K562 (cell line): ENCODE data around the gene BASP1. TPM values are rescaled to one million over a fixed set of nuclear protein-coding genes. Genes with fewer than 3 reads are reported as not detected.
A peak's percentile ranks its signal among the peaks of the same experiment; 100 is the strongest.

Experiments used
- C11orf30 ChIP-seq: fragments of 450-650 bp; IDR thresholded peaks from 2 replicates; pipeline ENCODE4 v1.6.1; 2016; ENCODE audit warnings: low read depth, mild to moderate bottlenecking
- HDAC2 ChIP-seq: fragments of 450-650 bp; IDR thresholded peaks from 2 replicates; pipeline ENCODE4 v1.6.1; 2016; ENCODE audit warnings: mild to moderate bottlenecking
- JUND ChIP-seq, 2 experiments: IDR thresholded peaks; 2 replicates in 1 of 2; 3 replicates in 1 of 2; pipeline ENCODE4 v1.6.1; 2011; ENCODE audit warnings: borderline replicate concordance in 2 of 2, low read depth in 2 of 2, low read length in 2 of 2, improper control_type of control experiment in 1 of 2, missing biosample characterization in 1 of 2, missing genetic modification characterization in 1 of 2, missing genetic modification reagents in 1 of 2
- MAFG ChIP-seq: fragments of 450-650 bp; conservative IDR thresholded peaks from 2 replicates; pipeline ENCODE4 v1.6.1; 2016; ENCODE audit warnings: missing genetic modification characterization, missing compliant biosample characterization
- MAFK ChIP-seq: IDR thresholded peaks from 2 replicates; pipeline ENCODE4 v1.6.1; 2011; ENCODE audit warnings: low read length, improper control_type of control experiment
- RAD21 ChIP-seq, 2 experiments: fragments of 250-450 bp in 1 of 2; fragments of 450-650 bp in 1 of 2; sonication (Bioruptor Pico) in 1 of 2; formaldehyde crosslinking in 1 of 2; IDR thresholded peaks in 1 of 2; conservative IDR thresholded peaks in 1 of 2; 2 replicates each; pipeline versions ENCODE4 v1.4.0 to v1.8.0; 2020 to 2022; ENCODE audit warnings: mild to moderate bottlenecking in 2 of 2, moderate library complexity in 1 of 2
- ZNF316 ChIP-seq: fragments of 450-650 bp; IDR thresholded peaks from 2 replicates; pipeline ENCODE4 v1.6.1; 2016
- polyA plus RNA-seq, 8 experiments: library from polyadenylated mRNA; depleted of rRNA in 4 of 8; stranded (reverse) in 5 of 8; unstranded in 3 of 8; fragments of >200 nt; fragmentation: Nextera tagmentation in 2 of 8; fragmentation: Illumina TruSeq in 1 of 8; extraction: Ambion mirVana in 2 of 8; extraction: Trizol in 1 of 8; gene quantifications; 2 replicates each; pipeline versions ENCODE4 v1.2.1 to v1.2.3, GENCODE V29; 2011 to 2014; ENCODE audit warnings: inconsistent platforms in 1 of 8, missing spikeins in 1 of 8
- total RNA-seq, 7 experiments: library from RNA; depleted of rRNA in 6 of 7; stranded (reverse); fragments of >200 nt in 6 of 7; fragmentation: Illumina TruSeq in 2 of 7; extraction: Trizol in 2 of 7; gene quantifications; 2 replicates each; pipeline versions ENCODE4 v1.2.1 to v1.2.3, GENCODE V29; 2011 to 2021; ENCODE audit warnings: low replicate concordance in 1 of 7
- TF ChIP-seq, protein P1 (sequence below), 2 experiments: fragments of 450-650 bp; formaldehyde crosslinking in 1 of 2; IDR thresholded peaks; 2 replicates each; pipeline versions ENCODE4 v1.4.0 to v1.6.1; 2014 to 2020; ENCODE audit warnings: mild to moderate bottlenecking in 2 of 2, borderline replicate concordance in 1 of 2, low read depth in 1 of 2
- TF ChIP-seq, protein P2 (sequence below): fragments of 250-450 bp; sonication (Bioruptor Pico); IDR thresholded peaks from 2 replicates; pipeline ENCODE4 v1.5.0; 2022; ENCODE audit warnings: mild to moderate bottlenecking

Gene BASP1
- total and polyA plus RNA-seq, 9 of the 15 experiments (the other 6 are each of a cell fraction or from before 2014, with no cell fraction given) = 0.22 TPM; not detected in 8

DNA sequence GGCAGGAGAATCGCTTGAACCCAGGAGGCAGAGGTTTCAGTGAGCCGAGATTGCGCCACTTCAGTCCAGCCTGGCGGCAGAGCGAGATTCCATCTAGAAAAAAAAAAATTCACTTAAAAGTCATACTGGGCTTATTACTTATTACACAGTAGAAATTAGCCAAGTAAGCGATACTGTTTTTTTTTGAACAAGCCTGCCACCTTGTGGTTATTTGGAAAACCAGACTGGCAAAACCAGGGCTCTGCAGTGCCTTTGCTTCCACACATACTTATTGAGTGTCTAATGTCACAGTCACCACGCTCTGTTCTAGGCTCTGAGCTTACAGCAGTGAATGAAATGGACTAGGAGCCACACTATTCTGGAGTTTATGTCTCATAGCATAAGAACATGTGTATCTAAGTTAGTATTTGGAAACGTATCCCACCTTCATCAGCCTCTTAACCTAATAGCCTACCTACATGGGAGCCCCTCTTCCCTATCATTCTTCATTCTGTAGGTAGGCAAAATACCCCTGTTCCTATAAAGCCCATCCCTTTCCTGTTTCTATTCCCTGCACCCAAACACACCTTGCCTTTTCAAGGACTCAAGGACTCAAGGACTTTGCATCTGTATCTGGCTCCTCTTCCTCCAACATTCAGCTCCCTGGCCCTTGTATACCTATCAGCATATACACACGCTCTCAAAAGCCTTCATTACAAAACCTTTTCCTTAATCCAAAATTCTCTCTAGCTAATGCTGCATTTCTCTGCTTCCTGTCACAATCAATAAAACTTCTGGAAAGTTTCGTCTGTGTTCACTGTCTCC, 13.9 kb upstream of the BASP1 start (continued):
- TF ChIP-seq, protein P1, sequence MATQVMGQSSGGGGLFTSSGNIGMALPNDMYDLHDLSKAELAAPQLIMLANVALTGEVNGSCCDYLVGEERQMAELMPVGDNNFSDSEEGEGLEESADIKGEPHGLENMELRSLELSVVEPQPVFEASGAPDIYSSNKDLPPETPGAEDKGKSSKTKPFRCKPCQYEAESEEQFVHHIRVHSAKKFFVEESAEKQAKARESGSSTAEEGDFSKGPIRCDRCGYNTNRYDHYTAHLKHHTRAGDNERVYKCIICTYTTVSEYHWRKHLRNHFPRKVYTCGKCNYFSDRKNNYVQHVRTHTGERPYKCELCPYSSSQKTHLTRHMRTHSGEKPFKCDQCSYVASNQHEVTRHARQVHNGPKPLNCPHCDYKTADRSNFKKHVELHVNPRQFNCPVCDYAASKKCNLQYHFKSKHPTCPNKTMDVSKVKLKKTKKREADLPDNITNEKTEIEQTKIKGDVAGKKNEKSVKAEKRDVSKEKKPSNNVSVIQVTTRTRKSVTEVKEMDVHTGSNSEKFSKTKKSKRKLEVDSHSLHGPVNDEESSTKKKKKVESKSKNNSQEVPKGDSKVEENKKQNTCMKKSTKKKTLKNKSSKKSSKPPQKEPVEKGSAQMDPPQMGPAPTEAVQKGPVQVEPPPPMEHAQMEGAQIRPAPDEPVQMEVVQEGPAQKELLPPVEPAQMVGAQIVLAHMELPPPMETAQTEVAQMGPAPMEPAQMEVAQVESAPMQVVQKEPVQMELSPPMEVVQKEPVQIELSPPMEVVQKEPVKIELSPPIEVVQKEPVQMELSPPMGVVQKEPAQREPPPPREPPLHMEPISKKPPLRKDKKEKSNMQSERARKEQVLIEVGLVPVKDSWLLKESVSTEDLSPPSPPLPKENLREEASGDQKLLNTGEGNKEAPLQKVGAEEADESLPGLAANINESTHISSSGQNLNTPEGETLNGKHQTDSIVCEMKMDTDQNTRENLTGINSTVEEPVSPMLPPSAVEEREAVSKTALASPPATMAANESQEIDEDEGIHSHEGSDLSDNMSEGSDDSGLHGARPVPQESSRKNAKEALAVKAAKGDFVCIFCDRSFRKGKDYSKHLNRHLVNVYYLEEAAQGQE (IDR thresholded peaks at IDR 0.05; ENCODE audit: borderline replicate concordance) = peak; percentile 34; the same call in 1 of the 2 replicates
- TF ChIP-seq, protein P1 (CRISPR knock-in tag; IDR thresholded peaks at IDR 0.05; ENCODE audit: low read depth) = no peak
- TF ChIP-seq HDAC2 = no peak
- peak; percentile 87 for TF ChIP-seq ZNF316
- no peak for TF ChIP-seq JUND (IDR thresholded peaks at IDR 0.05; ENCODE audit: borderline replicate concordance, low read depth, low read length)
- TF ChIP-seq JUND (tag; IDR thresholded peaks at IDR 0.05; ENCODE audit: borderline replicate concordance, low read depth, low read length) = no peak
- TF ChIP-seq RAD21 (CRISPR knock-in tag; conservative IDR thresholded peaks at IDR 0.05 in 1 of 2, IDR thresholded peaks at IDR 0.05 in 1 of 2) = peak; percentile 47 to 62
- TF ChIP-seq C11orf30 = peak; percentile 59; the same call in 1 of the 2 replicates
- peak; percentile 73 for TF ChIP-seq MAFK
- TF ChIP-seq MAFG (tag) = peak; percentile 82
- TF ChIP-seq, protein P2, sequence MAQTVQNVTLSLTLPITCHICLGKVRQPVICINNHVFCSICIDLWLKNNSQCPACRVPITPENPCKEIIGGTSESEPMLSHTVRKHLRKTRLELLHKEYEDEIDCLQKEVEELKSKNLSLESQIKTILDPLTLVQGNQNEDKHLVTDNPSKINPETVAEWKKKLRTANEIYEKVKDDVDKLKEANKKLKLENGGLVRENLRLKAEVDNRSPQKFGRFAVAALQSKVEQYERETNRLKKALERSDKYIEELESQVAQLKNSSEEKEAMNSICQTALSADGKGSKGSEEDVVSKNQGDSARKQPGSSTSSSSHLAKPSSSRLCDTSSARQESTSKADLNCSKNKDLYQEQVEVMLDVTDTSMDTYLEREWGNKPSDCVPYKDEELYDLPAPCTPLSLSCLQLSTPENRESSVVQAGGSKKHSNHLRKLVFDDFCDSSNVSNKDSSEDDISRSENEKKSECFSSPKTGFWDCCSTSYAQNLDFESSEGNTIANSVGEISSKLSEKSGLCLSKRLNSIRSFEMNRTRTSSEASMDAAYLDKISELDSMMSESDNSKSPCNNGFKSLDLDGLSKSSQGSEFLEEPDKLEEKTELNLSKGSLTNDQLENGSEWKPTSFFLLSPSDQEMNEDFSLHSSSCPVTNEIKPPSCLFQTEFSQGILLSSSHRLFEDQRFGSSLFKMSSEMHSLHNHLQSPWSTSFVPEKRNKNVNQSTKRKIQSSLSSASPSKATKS (CRISPR knock-in tag) = no peak
